Naive thymus-derived CD4-positive, alpha-beta T cell (primary cell): ENCODE data around the gene SYNGR4. TPM values are rescaled to one million over a fixed set of nuclear protein-coding genes. Genes with fewer than 3 reads are reported as not detected.

Source experiments
- polyA plus RNA-seq, 2 donors: library from polyadenylated mRNA; unstranded; fragments of 300-500 nt; fragmentation: Illumina TruSeq; gene quantifications; one replicate each; pipeline ENCODE4 v1.2.3, GENCODE V29; 2021
- total RNA-seq, 6 experiments: library from RNA in 5 of 6; stranded (reverse) in 5 of 6; gene quantifications; 1 replicate in 5 of 6; 2 replicates in 1 of 6; pipeline ENCODE4 v1.2.3 and lab custom pipeline; 2021 to 2026

SYNGR4 gene
- total and polyA plus RNA-seq, 7 experiments from 2014 or later = not detected

Other genes with a start within 250 kb of the SYNGR4 start
- gene LIG1, start 194.0 kb upstream of the SYNGR4 start, total RNA-seq = 100 to 1,000 TPM in 4 of 5 experiments, 10 to 100 TPM in 1; 61.0 to 134 (median 122) TPM
- 10 to 100 TPM; 38.1 to 44.6 TPM for gene LIG1, start 194.0 kb upstream of the SYNGR4 start, polyA plus RNA-seq
- gene ZSWIM9, start 193.7 kb upstream of the SYNGR4 start, total RNA-seq = 10 to 100 TPM in 1 of 5 experiments, 1 to 10 TPM in 4; 5.0 to 11.6 (median 7.4) TPM
- gene ZSWIM9, start 193.7 kb upstream of the SYNGR4 start, polyA plus RNA-seq = 1 to 10 TPM in 1 of 2 donors, under 1 TPM in 1; 0.82 to 1.0 TPM
- gene CARD8, start 108.5 kb upstream of the SYNGR4 start, total RNA-seq = 100 to 1,000 TPM; 104 to 301 (median 182) TPM
- gene CARD8, start 108.5 kb upstream of the SYNGR4 start, polyA plus RNA-seq = 100 to 1,000 TPM in 1 of 2 donors, 10 to 100 TPM in 1; 73.6 to 101 TPM
- gene ZNF114, start 94.3 kb upstream of the SYNGR4 start, total RNA-seq = under 1 TPM in 2 of 5 experiments, not detected in 3; 0.29 to 0.51 TPM
- gene ZNF114, start 94.3 kb upstream of the SYNGR4 start, polyA plus RNA-seq = not detected
- 100 to 1,000 TPM; 183 to 425 (median 257) TPM for gene EMP3, start 38.8 kb upstream of the SYNGR4 start, total RNA-seq
- 100 to 1,000 TPM; 511 to 711 TPM for gene EMP3, start 38.8 kb upstream of the SYNGR4 start, polyA plus RNA-seq
- gene TMEM143, start 427 bp upstream of the SYNGR4 start, total RNA-seq = 10 to 100 TPM; 11.6 to 39.8 (median 20.1) TPM
- 10 to 100 TPM in 1 of 2 donors, 1 to 10 TPM in 1; 5.7 to 12.7 TPM for gene TMEM143, start 427 bp upstream of the SYNGR4 start, polyA plus RNA-seq
- 10 to 100 TPM; 42.7 to 73.9 (median 52.3) TPM for gene KDELR1, start 27.2 kb downstream of the SYNGR4 start, total RNA-seq
- 10 to 100 TPM; 22.2 to 24.3 TPM for gene KDELR1, start 27.2 kb downstream of the SYNGR4 start, polyA plus RNA-seq
- under 1 TPM; 0.08 to 0.39 (median 0.11) TPM for gene GRIN2D, start 29.3 kb downstream of the SYNGR4 start, total RNA-seq
- gene GRIN2D, start 29.3 kb downstream of the SYNGR4 start, polyA plus RNA-seq = not detected
- 10 to 100 TPM; 26.1 to 45.8 (median 36.3) TPM for gene GRWD1, start 81.6 kb downstream of the SYNGR4 start, total RNA-seq
- 10 to 100 TPM; 42.8 to 51.6 TPM for gene GRWD1, start 81.6 kb downstream of the SYNGR4 start, polyA plus RNA-seq
- 1 to 10 TPM; 1.5 to 3.9 (median 2.4) TPM for gene KCNJ14, start 91.2 kb downstream of the SYNGR4 start, total RNA-seq
- gene KCNJ14, start 91.2 kb downstream of the SYNGR4 start, polyA plus RNA-seq = under 1 TPM; 0.05 to 0.21 TPM
- 10 to 100 TPM; 41.0 to 82.1 (median 54.9) TPM for gene CYTH2, start 105.0 kb downstream of the SYNGR4 start, total RNA-seq
- gene CYTH2, start 105.0 kb downstream of the SYNGR4 start, polyA plus RNA-seq = 10 to 100 TPM; 23.6 to 37.3 TPM
- 10 to 100 TPM in 4 of 5 experiments, 1 to 10 TPM in 1; 5.3 to 21.4 (median 19.2) TPM for gene LMTK3, start 147.5 kb downstream of the SYNGR4 start, total RNA-seq
- gene LMTK3, start 147.5 kb downstream of the SYNGR4 start, polyA plus RNA-seq = under 1 TPM in 1 of 2 donors, not detected in 1; 0.03 TPM
- gene SULT2B1, start 187.8 kb downstream of the SYNGR4 start, total RNA-seq = not detected
- gene SULT2B1, start 187.8 kb downstream of the SYNGR4 start, polyA plus RNA-seq = under 1 TPM in 1 of 2 donors, not detected in 1; 0.41 TPM
- not detected for gene SPACA4, start 242.4 kb downstream of the SYNGR4 start, total RNA-seq
- gene SPACA4, start 242.4 kb downstream of the SYNGR4 start, polyA plus RNA-seq = not detected